ENCODE data around the gene PIK3CG.

PIK3CG gene

DNA sequence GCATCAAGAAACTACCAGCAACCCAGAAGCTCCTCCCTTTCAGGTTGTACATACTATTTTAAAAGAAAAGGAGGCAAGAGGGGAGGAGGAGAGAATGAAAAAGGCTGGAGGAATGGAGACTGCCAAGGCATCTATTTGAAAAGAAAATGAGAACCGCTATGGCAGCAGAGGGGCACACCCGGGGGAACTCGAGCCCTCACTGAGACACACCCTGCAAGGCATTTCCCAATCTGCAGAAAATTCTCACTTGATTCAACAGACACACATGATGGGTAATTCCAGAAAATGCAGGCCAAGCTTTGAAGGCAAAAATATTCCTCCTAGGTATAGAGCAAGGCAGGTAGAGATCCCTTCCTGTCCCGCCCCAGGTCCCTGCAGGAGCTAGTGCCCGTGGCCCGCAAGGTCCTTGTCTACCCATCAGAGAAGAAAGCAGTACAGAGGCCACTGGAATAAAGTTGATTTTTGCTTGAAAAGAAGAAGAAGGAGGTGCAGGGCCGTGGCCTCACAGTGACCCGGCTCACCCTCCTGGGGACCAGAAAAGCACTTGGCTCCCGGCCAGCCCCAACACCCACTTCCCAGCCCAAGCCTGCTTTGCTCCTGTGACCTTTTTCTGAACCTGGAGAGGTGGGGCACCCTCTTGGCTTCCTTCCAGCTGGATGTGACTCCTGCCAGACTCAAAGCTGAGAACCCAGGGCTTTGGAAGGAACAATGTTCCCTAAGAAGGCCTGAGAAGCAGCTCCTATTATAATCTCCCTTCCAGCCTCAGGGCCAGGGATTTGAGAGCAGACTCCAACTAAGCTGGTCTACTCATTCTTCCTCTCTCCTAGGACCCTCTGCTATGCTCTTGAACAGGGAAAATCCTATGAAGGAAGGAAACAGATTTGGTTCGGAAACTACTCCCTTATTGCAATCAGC is 6.2 kb upstream of the PIK3CG start:
- DNase-seq: peak; percentile 9 to 13

DNA sequence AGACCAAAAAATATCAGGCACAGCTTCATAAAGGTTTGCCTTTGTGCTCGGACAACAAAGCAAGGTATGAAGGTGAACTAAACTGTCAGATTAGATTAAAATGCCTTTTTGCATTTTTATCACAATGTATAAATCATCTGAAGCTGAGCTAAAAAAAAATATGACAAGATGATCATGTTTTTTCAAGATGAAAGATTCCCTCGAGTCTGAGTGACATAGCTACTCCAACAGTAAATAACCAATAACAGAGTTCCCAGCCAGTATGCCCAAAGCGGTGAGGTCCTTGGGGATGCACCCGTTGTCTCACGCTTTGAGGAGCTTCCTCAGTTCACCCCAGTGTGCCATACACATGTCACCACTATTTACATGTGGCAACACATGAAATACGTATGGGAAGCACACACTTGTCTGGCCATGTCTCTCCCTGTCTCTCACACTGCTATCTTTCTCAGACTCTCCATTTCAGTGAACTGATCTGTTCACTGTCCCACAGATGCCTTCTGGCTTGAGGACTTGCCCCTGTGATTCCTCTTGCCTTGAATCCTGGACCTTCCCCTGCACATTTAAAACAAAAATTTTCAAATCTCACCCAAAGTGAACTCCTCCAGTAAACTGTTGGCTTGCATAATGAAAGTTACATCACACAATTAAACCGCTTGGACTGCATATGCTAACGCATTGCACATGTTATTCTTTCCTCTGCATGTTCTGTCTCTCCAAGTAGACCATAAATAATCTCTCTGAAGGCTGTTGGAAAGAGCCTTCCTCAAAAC is 2.6 kb upstream of the PIK3CG start:
- peak; percentile 63 to 70 for DNase-seq

DNA sequence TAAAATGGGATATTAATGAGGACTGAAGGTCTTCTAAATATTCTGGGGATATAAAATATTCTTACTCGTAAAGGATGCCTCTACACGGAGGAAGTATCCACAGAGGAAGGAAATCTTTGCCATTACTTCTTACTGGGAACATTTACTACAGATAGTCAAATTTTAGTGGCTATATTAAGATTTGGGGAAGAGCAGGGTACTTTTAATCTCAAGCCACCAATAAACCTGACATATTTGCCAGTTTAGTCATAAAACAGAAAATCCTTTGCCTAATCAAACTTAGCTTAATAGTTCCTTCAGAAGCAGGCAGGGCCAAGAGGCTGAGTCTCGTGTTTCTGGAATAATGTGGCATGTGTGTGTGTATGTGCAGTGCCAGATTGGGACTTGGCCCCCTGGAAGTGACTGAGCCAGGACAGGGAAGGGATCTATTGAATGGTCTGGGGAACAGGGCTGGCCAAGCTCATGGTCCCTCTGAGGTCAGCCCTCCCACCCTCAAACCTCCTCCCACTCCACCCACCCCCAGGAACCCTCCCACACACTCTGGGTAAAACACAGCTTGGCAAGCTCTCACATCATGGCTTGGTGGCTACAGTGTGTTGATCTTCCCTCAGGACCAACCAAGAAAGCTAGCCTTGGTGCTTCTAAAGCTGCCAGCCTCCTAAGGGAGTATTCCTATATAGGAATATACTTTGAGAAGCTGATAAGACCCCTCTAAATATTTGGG is 1.6 kb upstream of the PIK3CG start:
- DNase-seq: no peak

DNA sequence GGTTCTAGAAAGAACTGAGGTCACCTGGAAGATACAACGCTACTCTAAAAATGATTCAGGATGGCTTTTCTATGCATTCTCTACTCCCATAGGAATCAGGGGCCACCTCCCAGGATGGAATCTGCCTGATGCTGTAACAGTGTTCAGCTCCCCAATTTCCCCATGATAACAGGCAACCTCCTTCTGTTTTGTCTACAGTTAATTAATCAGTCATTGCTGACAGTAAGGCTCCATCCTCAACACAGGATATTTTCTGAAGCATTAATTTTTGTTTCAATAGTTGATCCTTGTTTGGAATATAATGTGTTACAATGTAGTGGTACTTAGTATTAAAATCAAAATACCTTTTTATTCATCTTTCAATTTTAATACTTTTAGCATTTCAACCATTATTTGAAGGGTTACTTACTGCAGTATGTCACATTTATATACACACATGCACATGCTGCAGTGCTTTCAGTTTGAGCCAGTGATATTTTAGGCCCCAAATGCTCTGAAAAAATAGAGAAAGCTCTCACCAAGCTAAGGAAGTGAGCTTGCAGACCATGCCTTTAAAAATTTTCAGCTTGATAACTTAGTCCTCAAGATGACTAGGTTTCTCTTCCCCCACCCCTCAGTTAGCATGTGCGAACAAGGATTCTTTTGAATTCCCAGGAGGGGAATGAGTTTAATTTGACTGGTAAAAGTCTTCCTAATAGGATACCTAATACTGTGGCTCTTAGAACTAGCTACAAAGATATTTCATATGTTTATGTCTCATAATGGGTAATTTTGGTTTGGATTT is 592 bp upstream of the PIK3CG start:
- DNase-seq: no peak

GRCh38 chr7:106866298-106867281 is 1.5 kb downstream of the PIK3CG start:
- peak; percentile 59 to 76 for DNase-seq

- no peak for DNase-seq
Observed at GRCh38 chr7:106867641-106868351, 2.7 kb downstream of the PIK3CG start.

GRCh38 chr7:106868364-106868763 is 3.3 kb downstream of the PIK3CG start:
- DNase-seq: no peak

DNA sequence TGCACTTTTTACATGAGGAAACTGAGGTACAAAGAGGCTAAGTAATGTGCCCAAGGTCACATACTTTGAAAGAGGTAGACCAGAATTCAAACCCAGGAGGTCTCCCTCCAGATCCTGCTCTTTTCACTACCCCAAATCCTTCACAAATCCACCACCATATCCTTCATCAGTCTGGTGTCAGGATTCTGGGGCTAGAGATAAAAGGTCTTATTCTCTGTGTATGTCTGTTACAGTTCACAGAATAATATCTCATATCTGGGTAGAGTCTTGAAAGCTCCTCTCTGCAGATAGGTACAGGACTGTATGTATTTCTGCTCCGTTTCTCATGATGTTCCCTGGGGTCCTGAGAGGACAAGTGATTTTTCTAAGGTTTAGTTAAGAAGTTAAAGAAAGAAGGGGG is 4.9 kb downstream of the PIK3CG start:
- DNase-seq: no peak

DNA sequence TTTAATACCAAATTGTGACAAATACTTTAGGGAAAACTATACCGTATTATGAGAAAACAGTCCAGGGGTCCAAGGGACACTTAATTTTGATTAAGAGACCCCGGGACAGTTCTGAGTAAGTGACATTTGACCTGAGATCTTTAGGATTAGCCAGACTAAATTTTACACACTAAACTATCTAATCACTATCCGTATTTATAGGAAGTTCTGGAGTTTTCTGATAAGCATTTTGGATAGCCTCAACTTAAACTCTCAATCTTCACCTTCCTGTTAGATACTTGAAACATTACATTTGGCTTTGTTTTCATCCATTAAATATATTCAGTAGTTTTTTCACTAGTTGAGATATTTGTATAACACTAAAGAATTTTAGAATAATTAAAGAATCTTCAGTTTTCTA is 5.4 kb downstream of the PIK3CG start:
- DNase-seq: no peak

DNA sequence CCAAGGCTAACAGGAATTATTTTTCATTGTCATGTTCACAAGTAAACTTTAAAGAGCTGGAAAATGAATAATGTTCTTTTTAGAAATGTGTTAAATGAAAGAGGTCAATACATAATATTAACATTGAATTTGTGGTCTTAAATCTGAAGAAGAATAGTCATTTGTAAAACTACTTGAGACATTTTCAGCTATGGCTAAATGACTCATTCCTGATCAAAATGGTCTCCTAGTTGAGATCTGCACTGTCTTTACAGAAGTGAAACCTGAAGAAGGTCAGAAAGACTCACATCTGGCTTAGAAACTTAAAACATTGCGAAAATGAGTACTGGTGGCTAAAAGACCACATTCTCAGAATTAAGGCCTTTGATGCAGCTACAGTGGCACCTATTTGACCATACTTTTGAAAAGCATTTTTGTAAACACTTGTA is 5.9 kb downstream of the PIK3CG start:
- peak; percentile 21 to 39 for DNase-seq

DNA sequence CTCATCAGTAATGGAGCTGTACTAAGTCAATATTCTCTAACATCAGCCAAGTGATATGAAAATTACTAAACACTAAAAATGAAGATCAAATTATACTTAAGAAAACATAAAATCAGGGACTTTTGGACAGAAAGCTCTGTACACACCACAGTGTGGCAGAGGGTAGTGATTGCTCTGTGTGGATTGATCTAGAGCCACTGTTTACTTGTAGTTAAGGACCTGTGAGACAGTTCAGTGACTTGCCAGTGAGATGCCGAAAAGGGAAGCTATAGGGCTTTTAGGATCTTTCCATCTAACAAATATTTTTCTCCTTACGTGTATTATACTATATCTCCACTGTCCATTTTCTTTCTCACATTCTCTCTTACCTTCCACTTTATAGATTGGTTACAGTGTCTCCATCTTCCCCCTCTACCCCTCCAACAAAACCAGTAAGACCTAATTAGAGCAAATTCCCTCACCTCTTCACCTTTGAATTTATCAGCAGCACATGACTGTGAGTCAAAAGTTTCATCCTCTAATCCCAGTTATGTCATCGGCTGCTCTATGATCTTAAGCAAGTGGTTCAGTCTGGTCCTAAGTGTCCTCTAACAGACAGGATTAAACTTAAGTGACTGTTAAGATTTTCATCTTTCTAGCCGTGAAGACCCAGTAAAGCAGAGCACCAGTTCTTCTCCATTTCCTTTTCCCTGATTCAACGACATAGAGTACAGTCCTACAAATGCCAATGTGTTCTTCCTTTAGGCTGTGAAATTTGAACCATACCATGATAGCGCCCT is 6.9 kb downstream of the PIK3CG start:
- peak; percentile 24 to 28 for DNase-seq

DNA sequence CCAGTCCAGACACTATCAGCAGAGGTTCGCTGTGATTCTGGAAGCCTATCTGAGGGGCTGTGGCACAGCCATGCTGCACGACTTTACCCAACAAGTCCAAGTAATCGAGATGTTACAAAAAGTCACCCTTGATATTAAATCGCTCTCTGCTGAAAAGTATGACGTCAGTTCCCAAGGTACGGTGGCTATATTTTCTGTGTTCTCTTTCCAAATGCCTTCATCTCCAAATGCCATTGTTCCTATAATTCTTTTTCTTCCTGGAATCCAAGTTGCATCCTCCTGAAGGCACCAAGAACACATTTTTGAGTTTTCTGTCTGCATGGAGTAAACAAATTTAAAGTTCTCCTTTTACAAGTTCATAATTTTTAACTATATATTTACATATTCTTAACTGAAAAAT is 7.7 kb downstream of the PIK3CG start:
- no peak for DNase-seq

DNA sequence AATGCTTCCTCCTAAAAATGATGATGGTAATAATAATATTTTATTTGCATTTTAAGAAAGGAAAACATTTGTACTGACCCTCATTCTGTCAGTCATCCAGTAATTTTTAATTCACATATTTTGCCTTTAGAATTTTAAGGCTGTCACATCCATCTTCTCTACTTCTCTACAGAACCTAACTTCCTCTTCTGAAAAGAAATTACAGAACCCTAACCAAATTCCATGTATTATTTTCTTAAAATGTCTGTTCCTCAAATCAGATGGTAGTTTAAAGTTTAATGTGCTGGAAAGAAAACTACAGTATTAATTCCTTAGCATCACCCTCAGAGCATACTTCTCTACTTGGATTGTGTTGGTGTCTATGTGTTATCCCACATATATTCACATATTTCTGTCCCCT is 9.0 kb downstream of the PIK3CG start:
- DNase-seq: peak in 1 of 2 experiments; percentile 26

GRCh38 chr7:106875508-106875907 is 10.4 kb downstream of the PIK3CG start:
- DNase-seq: no peak

- no peak for DNase-seq
Observed at GRCh38 chr7:106878748-106879439, 13.8 kb downstream of the PIK3CG start.

DNA sequence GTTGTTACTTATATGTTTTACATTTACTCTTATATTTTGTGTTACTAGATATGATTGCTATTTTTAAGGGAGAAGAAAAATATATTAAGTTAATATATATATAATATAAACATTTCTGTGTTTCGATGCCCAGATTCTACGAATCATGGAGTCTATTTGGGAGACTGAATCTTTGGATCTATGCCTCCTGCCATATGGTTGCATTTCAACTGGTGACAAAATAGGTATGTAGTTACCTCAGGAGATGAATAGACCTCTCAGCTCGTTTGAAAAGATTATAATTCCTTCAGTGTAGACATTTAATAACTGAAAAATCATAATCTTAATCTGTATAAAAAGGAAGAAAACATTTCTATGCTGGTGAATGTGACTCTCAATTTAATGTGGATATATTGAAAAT is 16.9 kb downstream of the PIK3CG start:
- DNase-seq: no peak

- DNase-seq: no peak
Observed at GRCh38 chr7:106883456-106884026, 18.5 kb downstream of the PIK3CG start.

DNA sequence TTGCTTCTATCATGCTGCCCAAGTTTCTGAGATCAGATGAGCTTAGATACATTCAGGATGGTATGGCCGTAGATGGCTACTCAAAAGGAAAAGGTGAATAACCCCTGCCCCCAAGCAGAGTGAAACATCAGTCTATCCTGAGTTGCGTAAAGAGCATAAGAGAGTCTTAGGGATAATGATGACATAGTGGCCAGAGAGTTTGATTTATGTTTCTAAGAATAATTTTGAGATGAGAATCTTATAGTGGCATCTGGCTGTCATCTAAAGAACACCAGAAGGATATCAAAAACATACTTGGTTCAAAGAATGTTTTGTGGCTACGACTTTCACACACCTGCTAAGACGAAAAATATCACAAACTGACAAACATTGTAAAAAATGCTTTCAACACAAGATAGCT is 20.6 kb downstream of the PIK3CG start:
- no peak for DNase-seq

GRCh38 chr7:106887421-106887820 is 22.3 kb downstream of the PIK3CG start:
- DNase-seq: no peak
